HG02623 (cell line): ENCODE measurements around the gene CSGALNACT2.
"Not testable (repeated sequence)": the region's sequence is repeated elsewhere in the genome, so short reads cannot be mapped to it uniquely, and the experiment has no call there.

ENCODE experiments used
- ATAC-seq: cut with Tn5 transposase; IDR thresholded peaks from one replicate; pipeline ENCODE4 v1.9.1; 2021; ENCODE audit warnings: moderate library complexity; ENCODE audit not compliant: unreplicated experiment

Gene CSGALNACT2

DNA sequence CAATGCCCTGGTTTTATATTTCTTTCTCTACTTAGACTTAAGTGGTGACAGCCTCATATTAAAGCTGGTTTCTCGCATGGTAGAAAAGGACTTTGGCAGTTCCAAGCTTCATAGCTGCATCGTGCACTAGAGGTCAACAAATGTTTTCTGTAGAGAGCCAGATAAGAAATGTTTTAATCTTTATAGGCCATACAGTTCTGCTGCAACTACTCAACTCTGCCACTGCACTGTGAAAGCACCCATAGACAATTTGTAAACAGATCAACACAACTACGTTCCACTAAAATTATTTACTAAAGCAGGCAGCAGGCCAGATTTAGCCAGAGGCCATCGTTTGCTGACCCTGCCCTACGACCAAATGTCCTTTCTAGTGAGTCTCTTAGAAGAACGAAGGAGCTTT is 36.7 kb downstream of the CSGALNACT2 start:
- no peak for ATAC-seq

DNA sequence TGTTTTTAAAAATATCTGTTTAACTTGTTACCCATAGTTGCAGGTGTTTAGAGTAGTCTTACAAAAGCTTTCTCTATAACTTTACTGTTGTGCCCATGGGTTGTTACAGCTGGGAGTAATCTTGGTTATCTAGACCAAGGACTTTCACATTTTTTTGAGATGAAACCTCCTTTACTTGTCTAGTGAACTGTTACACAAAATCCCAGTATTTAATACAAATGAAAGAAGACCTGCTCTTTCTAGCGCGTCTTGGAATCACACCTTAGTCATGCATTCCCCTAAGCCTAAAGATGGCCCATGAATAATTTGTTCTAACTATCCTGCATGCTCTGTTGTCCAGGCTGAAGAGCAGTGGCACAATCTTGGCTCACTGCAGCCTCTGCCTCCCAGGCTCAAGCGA is 38.0 kb downstream of the CSGALNACT2 start:
- ATAC-seq = no peak

DNA sequence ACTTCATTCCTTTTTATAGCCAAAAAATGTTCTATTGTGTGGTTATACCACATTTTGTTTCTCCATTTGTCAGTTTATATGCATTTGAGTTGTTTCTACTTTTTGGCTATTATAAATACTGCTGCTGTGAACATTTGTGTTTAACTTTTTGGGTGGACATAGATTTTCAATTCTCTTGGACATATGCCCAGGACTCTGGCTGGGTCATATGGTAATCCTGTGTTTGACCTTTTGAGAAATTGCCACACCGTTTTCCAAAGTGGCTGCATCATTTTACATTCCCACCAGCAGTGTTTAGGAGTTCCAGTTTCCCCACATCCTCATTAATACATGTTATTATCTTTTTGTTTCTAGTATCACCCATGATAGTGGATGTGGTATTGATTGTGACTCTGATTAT is 39.4 kb downstream of the CSGALNACT2 start:
- ATAC-seq = no peak

DNA sequence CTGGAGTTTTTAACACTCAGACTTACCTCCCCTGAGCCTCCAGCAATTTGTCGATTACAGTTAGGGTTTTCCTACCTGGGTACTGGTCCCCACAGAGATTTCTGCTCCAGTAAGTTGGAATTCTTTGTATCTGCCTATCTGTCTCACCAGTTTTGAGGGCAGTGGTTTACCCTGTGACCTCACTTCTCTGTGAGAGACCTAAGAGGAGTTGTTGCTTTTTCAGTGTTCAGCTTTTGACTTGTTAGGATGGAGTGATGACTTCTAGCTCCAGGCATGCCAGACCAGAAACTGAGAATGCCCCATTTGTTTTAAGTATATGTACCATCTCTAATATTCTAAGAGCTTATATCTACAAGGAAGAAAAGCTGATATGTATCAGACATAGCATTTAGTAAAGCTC is 42.9 kb downstream of the CSGALNACT2 start:
- ATAC-seq = no peak

DNA sequence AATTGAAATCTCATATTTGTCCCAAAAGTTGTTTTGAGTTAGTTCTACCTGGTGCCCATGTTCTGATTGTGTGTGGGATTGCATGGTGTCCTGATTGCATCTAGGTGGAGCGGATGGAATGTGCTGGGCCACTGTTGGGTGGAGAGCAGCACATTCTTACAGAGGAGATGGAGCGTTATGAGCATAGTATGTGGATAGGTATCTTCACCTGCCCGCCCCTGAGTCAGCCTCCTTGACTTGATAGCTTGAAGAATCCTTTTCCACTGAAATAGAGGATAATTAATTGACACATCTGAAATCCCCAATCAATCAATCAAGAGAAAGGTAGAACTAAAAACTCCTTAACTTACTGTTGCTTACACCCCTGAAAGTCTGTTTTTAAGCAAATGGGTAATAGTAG is 45.5 kb downstream of the CSGALNACT2 start:
- ATAC-seq = not testable (repeated sequence)

DNA sequence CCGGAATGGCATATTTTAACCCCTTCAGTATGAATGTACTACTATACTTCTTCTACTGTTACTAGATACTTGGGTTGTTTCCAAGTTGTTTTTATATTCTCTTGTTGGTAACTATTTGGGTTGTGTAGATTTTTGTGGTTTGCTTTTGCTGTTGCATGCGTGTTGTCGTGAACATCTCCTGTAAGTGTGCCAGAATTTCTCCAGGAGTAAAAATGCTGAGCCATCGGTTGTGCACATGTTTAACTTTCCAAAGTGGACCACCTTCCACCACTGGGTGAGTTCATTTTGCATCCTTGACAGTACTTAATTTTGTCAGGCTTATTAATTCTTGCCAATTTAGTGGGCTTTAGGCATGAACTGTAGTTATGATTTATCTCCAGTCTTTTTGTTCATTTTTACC is 47.9 kb downstream of the CSGALNACT2 start:
- ATAC-seq = no peak

DNA sequence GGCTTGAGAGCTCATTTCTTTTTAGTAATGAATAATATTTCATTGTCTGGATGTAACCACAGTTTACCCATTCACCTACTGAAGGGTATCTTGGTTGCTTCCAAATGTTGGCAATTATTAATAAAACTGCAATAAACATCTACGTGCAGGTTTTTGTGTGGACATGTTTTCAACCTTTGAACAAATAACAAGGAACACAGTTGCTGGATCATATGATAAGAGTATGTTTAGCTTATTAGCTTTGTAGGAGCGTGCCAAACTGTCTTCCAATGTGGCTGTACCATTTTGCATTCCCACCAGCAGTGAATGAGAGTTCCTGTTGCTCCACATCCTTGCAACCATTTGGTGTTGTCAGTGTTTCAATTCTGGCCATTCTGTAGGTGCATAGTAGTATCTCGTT is 49.0 kb downstream of the CSGALNACT2 start:
- no peak for ATAC-seq

DNA sequence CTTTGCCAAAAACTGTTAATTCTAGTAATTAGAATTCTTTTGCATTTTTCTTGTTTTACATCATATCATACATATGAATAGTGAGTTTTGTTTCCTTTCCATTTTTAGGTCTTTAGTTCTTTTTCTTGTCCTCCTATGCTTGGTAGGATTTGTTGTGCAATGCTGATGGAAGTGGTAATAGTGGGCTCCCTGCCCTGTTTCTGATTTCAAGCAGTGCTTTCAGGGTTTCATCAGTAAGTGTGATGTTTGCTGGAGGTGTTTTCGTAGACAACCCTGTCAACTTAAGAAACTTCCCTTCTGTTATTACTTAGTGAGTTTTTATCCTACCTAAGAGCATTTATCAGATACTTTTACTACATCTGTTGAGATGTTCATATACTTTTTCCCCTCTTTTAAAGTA is 50.5 kb downstream of the CSGALNACT2 start:
- ATAC-seq = no peak

DNA sequence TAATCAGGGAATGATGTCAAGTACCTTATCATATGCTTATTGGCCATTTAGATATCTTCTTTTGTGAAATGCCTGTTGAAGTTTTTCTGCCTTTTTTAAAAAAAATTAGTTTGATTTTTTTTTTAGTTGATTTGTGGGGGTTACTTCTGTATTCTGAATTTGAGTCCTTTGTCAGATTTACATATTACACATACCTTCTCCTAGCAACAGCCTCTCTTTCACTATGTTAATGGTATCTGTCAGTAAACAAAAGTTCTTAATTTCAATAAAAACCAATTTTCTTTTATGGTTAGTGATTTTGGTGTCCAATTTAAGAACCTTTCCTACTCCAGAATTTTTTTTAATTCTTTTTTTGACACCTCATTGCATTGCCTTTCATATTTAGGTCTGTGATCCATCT is 52.0 kb downstream of the CSGALNACT2 start:
- ATAC-seq = no peak

DNA sequence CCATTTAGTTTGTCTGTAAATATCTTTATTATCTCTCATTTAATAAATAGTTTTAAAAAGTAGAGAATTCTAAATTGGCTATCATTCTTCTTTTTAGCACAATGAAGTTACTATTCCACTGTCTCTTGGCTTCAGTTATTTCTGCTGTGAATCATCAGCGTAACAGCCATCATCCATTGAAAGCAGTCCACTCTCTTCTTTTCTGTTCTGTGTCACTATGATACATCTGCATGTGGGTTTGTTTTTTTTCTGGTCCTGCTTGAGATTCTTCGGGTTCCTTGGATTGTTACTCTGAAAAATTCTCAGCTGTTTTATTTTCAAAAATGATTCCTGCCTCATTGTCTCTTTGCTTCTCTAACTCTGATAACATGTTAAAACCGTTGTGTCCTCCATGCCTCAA is 52.5 kb downstream of the CSGALNACT2 start:
- no peak for ATAC-seq

DNA sequence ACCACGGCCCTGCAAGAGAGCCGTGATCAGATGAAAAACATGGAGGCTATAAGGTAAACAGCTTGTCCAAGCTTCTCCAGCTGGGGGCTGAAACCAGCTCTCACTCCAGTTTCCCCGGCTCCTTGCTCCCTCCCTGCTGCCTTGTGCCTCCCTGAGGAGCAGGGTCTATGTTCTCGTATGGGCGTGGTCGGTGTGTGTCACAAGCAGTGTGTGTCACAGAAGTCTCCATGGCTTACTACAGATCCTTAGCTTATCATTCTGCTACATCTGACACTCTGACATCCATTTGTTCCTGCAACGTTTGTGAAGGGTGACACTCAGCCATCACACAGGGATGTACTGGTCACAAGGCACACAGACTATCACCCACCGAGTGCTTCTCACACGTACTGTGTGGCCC is 54.6 kb downstream of the CSGALNACT2 start:
- ATAC-seq = no peak

DNA sequence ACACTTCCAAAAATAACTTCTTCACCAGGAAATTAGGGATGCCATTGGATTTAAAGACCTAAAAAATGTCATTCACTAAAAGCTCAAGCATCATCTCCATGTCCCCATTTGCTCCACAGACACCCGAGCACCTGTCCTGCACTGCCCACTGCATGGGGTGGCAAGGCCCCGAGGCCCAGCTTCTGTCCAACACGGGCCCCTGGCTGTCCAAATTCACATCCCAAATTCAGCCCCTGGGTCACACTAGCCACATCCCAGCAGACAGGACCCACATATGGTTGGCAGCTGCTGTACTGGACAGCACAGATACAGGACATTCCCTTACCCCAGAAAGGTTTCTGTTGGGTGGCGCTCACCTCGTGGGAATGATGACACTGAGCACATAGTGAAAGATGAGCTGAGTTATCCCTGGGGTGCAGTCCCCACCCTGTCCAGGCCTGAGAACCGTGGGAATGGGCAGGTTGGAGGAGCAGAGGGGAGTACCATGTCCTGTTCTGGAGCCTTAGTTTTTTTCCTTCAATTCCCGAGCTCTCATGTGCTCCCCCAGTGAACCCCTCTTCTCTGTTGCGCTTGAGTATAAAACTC is 55.3 kb downstream of the CSGALNACT2 start:
- ATAC-seq = no peak

DNA sequence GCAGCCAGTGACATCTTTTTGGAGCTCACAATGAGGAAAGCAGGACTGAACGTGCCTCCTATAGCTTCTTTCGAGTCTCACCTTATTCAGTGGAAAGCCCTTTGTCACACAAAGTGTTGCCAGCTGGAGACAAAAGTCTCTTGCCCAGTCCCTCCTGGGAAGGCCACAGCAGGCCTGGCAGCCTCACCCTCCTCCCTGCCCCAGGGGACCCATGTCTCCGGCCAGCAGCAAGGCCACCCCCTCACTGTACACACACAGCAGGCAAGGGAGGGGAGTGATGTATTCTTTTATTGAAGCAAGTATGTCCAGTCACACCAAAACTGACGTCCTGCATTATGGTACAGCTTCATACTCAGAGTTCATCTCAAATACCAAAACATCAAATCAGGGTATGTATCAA is 56.0 kb downstream of the CSGALNACT2 start:
- no peak for ATAC-seq

DNA sequence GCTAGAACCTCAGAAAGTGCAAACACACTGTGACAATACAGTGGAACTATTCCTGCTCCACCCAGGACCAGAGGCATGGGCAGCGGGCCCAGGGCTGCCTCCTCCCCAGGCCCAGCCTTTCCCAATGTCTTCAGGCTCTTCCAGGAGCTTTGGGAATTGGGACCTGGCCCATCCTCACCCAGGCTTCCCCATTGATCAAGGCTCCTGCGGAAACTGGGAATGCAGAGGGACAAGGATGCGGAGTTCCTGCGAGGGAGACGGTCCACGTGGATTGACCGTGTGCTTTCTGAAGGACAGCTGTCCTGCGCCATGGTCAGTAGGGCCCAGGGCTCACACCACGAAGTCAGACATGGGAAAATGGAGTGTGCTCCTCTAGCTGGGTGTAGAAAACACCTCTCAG is 56.6 kb downstream of the CSGALNACT2 start:
- no peak for ATAC-seq

DNA sequence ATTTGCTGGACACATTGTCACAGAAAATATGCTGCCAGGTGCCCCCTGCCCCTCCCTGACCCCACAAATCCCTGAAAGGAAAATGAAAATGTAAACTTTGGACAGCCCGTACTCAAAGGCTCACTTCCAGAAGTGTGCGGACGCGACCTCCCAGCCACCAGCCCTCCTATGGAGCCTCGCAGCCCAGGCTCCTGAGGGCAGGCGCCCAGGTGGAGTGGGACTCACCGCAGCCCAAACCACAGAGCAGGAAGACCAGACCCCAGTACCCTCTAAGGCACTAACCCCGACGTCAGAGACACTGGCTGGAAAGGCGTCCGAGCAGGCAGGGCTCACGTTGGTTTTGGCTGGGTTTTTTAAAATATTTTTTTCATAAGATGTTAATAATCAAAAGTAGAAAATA is 57.3 kb downstream of the CSGALNACT2 start:
- ATAC-seq = no peak

DNA sequence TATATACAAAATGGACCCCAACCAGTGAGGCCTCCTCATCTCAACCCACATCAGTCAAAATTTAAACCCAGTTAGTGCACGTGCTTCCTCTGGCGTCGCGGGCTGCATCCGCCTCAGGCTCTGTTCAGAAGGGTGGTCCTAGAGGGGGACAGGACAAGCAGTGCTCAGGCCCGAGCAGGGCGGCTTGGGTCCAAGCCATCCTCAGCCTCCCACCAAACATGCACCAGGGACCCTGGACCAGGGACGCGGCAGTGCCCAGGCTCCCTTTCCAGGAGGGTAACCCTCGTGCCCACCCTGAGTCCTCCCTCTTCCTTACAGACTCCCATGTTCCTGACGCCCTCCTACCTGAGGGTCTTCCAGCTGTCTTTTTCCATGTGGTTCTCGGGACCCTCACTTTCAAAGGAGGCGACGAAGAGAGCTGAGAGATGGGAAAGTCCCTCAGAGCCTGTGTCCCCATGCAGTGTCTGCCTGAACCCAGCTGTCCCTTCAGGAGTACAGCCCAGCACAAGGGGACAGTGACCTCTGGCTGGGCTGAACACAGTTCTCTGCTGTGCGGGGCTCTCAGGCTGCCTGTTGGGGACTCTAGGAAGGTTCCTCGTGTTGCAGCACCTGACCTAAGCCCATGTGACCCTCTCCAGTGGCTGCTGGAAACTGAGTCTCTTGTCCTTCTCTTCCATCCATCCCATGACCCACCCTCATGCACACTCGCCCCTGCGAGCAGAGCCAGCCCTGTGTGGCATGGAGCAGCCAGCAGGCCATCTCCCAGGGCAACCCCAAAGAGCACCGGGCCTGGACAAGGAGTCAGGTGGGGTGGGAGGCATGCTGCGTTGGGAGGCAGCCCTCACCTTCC is 58.1 kb downstream of the CSGALNACT2 start:
- ATAC-seq = no peak

DNA sequence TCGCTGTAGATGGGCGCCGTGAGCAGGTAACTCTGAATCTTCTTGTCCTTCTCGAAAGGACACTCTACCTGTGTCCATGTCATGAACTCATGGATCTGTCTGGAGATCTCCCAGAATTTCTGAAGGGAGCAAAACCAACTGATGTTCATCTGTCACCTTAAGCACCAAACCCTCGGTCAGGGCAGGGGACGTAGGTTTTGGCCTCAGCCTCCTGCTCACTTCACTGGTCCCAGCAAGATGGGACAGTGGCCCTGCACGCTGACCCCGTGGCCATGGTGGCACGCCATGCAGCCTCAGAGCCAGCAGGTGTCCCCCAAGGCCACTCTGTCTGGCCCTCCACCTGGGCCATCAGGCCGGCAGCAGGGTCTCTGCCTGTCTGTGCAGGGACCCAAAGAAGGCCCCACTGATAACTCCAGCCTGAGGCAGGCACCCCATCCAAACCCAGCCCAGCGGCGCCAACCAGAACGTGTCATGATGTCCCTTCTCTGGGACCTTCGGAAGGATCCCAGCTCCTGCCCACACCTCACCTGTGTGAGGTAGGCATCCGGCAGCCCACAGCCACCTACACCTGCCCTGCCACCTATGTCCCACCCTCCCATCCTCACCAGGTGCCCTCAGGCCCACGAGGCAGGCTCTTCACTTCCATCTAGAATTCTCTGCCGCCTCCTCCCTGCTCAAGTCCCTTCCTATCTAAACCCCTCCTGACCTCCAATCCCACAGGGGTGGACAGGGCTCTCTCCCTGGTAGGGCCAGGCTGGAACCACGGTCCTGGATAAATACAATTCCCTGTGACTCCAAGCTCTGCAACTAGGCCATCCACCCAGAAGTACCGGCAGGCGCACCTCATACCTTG is 59.0 kb downstream of the CSGALNACT2 start:
- ATAC-seq = no peak

DNA sequence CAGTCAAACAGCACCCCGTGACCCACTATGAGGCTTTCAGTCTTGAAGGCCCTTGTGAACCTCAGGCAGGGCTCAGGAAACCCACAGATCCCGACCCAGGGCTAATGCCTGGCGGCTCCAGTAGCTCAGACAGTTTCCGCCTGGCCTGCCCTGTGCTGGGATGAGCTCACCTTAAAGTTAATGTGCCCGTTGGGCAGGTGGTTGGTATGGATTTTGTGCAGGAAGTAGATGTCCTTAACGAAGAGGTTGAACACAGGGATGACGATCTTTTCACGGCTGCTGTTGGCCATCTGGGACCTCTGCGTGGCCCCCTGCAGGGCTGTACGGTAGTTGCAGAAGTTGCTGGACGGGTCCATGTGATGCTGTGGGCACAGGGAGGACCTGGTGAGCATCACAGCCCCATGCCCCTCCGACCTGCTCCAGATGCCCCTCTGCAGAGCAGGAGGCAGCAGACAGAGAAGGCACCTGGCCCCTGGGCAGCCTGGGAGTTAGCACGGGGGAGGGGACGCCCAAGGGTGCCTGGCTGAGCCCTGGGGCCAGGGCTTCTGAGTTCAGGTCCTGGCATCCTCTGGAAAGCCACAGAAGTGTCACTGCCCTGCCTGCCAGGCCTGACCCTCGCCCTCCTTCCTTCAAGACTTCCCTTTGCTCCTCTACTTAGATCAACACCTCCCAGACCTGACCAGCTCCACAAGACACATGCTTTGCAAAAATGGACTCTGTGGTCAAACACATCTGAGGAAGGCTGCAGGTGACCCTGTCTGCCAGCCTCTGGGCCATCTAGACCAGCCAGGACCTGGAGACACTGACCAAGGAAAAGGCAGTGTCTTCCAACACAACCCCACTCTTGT is 59.8 kb downstream of the CSGALNACT2 start:
- ATAC-seq = no peak

DNA sequence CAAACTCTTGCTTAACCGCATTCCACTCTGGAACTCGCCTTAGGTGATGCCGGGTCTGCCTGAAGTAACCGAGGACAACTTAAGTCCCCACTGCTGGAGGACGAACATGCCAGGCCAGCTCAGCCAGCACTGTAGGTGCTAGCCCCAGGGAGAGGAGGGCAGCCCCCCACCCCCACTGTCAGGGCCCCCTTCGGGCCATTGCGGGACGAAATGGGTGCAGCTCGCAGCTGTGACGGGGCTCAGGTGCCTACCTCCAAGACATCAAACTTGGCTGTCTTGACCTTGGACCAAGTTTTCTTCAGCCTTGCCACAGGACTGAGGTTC is 60.4 kb downstream of the CSGALNACT2 start:
- ATAC-seq = no peak

DNA sequence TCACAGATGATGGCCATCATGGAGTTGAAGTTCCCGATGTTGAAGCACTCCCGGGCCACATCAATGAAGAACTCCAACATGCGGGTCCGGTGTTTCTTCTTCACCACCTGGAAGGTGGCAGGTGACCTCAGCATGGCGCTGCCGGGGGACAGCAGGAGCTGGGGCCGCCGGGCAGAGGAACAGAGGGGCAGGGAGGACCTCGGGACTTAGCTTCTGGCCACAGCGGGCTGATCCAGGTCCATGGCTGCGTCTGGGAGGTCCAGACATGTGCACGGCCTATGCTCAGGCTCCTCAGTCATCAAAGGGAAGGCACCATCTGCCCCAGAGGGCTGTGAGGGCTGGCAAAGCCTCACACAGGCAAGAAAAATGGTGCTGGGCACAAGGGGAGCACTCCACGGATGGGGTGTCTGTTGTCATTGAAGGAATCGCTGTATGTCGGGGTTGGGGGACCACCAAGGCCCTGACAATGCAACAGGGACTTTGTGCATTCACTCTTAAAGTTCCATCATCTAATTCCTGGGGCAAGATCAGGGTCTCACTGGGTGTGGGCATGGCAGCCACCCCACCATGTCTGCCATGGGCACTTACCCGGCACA is 60.9 kb downstream of the CSGALNACT2 start:
- no peak for ATAC-seq
